GM12891 (cell line): ENCODE measurements around the gene ROMO1.

Experiments used
- POLR2A ChIP-seq: IDR thresholded peaks from 2 replicates; pipeline ENCODE4 v1.6.1; 2011; ENCODE audit warnings: low read depth, low read length, control low read depth
- POLR2AphosphoS5 ChIP-seq: IDR thresholded peaks from 2 replicates; pipeline ENCODE4 v1.6.1; 2011; ENCODE audit warnings: low read depth, low read length, control low read depth

DNA sequence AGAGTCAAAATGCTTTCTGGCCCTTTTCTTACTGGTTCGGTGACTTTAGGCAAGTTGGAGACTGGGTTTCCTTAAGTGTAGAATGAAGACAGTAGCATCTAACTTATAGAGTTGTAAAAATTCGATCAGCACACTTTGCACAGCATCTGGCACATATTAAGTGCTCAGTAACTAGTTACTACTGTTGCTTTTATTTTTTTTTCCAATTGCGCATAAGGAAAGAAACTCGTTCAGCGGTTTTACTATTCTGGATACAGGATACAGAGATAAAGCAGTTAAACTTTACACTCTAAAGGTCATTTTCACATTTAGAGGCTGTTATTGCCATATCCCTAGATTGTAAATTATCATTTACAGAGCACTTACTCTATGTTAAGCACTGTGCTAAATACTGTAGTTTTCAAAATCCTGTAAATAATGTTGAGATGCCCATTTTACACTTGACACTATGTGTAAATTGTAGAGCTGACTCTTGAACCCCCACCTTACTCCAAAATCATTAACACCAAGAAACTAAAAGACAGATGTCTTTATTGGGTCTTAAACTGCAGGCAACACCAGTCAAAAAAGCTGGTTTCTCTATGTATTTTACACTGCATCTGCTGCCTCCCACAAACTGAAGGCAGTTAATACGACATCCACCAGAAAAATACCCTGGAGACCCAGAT lies 886 bp downstream of the ROMO1 start:
- no peak for TF ChIP-seq POLR2A
- no peak for TF ChIP-seq POLR2AphosphoS5
